CD4-positive, alpha-beta T cell treated with Interleukin-21 for 1 hour (primary cell): ENCODE results near the gene NEDD4L.

Source experiments
- DNase-seq: peaks from one replicate; pipeline ENCODE4 v3.0.0-alpha.2; 2020

The NEDD4L gene

DNA sequence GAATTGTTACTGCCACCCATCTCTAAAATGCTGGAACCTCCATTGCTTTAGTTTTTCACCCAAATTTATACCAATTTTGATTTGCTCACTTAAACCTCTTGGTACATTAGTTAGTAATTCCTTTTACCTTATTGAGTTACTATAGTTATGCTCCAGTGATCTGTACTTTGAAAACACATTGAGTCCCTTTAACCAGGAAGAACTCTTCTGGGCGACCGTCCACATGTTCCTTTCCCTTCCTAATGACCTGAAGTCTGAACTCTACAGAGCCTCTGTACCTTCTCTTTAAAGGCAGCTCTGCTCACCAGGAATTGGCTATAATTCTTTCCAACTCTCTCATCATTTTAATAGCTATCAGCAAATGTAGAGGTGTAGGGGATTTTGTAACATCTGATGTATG, 290.0 kb downstream of the NEDD4L start:
- no peak for DNase-seq

DNA sequence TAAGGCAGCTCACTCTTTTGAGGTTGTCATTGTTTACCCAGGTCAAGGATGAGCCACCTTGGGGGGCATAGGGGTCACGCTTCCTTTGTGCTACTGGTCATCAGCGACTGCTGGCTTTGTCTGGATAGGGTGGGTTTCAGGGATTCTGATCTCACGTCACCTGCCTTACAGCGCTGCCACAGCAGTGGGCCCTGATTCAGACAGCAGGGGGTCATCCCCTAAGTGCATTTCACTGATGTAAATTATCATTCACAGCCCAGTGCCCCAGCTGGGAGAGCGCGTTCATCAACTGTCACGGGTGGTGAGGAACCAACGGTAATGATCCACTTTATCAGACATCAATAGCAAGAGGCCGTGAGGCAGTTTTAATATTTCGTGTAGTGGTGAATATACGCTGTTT, 291.2 kb downstream of the NEDD4L start:
- DNase-seq: no peak

DNA sequence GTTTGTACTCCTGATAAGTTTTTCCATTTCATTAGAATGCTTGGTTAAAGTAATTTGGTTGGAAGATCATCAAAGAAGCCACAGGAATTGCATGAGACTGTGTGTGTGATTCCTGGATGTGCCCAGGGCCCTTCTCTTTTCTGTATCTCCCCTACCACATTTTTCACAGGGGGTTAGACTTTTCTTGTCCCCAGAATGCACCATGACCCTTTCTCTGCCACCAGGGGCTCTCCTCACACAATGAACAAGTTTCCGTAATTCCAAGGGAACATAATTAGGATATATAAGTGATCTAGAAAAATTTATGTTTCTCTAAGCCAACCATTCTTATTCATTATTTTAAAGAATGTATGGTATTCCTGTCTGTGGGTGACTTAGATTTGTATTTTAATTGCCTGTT, 291.8 kb downstream of the NEDD4L start:
- no peak for DNase-seq

DNA sequence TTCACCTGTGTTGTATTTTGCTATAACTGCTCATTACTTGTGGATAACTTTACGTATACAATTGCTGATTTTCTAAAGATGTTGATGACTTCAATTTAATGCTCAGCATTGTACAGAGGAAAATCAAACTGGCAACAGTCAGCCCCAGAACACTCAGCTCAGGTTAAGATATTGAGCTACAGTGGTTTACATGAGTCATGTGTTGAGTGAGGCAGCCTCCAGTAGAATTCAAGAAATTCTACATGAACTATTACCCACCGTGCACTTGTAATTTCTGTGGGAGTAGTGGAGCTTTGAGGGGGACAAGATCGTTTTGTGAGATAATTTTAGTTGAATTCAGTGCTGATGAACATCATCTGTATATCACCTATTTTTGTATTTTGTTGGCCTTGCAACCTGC, 292.6 kb downstream of the NEDD4L start:
- no peak for DNase-seq

DNA sequence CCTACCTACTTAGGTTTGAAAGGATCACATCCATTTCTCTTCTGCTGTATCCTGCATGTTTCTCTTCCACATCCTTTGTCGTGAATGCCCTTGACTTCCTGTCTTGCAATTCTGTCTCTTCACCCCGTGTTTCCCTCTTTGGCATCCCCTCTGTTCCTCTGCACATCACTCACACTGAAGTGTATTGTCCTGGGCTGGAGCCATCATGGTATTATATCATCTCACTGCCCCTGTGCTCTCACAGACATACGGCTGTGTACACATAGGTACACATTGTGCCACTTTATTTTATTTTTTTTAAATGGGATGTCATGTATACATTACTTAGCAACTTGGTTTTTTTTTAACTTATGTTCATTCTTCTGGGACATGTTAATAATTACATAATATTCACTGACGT, 293.3 kb downstream of the NEDD4L start:
- DNase-seq: no peak

DNA sequence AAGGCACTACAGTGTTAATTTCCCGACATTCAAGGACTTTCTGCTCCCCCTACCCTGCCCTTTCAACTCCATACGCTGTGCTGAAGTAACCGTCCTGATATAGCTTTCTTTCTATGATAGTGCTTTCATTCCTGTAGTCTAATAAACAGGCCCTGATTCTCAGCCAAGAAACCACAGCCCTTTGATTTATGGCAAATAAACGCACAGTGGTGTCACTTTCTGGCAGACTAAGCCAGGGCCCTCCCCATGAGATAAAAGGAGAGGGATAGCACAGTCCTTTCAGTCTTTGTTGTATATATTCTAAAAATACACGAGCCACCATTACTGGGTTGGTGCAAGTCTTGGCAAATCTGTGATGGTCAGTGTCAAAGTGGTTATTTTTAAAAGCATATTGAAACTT, 293.7 kb downstream of the NEDD4L start:
- no peak for DNase-seq

DNA sequence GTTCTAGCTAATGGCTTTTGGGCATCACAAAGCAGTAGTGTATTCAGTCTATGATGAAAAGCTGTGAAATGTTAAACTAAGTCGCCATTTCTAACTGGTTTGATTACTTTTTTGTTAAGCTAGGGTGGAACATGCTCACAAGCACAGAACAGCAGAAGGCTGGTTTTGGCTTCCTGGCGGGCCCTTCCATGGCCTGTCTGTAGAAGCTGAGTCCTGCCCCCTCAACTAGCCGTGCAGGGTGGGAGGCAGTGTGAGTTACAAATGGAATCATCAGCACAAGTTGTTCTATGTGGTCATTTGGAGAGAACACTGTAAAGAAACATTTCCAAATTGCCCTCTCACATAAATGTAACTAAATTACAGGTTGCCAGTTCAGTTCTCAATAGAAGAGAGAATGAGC, 294.1 kb downstream of the NEDD4L start:
- no peak for DNase-seq

DNA sequence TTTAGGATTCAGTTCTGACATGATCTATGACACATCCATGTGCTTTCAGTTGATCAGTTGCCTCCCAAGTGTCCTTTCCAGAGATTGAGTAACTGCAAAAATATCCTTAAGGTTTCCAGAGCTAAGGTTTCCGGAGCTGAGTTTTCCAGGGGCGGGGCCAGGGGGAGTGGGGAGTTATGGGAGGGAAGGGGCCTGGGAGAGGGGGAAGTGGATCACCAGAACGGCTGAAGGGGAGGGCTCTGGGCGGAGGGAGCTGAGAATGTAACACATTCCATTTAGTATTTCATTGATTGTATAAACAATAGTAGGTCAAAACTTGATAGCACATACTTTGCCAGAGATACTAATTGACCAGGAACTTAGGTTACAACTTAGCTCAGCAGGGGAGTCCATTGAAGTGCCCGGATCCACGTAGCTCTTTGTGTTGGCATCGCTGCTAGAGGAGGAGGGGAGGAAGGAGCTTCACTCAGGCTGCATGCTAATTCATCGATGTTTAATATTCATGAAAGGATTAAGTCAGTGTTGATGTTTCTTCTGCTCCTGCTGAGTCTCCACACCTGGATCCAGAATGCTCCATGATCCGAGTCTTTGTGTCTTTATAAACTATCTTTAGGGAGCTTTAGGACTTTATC, 295.1 kb downstream of the NEDD4L start:
- no peak for DNase-seq

DNA sequence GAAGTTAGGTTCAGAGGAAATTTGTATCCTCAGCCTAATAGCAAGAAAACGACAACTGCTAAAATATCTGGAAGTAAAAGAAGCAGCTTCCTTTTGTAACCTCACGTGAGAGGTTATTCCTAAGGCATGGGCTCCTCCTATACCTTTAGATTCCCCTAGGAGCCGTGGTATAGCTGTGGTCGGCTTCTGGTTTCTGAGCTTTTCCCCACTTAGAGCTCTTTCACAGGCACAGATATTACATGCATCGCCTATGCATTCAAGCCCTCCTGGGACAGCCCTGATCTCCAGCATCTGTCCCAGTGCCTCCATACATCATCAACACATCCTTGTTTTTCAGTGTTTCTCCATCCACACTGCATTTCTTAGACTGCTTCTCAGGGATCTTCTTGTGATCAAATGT, 295.9 kb downstream of the NEDD4L start:
- DNase-seq: no peak

DNA sequence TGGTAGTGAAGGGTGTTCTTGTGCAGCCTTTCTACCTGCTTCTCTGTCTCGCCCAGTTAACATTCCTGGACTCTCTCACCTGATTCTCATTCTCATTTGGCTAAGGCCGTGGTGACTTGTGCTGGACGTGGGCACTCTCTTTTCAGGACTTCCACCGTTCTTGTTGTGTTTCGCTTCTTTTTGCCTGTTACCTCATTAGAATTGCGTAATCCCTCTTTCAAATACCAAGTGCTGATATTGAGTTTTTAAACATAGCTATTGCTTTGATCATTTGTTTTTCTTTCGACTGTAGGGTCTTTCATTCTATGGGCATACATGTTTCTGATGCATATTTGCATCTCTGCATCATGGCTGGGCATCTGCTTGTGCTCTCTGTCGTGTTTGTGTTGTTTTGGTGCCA, 297.9 kb downstream of the NEDD4L start:
- no peak for DNase-seq

DNA sequence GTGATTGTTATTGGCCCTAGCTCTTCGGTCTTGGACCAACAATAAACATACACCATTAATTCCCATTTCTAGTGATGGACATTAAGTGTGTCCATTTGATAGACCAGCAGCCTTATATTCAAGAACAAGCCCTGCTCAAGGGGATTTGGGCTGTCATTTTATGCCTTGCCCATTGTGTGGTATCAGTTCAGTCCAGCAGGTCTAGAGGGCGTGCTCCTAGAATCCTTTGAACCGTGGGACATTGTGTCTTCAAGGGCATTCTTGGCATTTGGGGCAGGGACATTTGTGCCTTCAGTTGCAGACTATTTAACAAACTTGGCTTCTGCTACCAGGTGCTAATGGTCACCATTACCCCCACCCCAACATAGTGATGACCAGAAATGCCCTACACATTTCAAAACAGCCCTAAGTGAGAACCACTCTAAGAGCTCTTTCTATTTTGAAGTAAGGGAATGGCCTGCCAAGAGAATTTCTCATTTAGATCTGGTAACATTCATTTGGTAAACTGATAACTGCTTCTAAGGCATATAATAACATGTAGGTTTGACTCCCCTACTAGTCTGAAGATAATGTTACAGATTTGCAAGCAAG, 300.1 kb downstream of the NEDD4L start:
- no peak for DNase-seq

DNA sequence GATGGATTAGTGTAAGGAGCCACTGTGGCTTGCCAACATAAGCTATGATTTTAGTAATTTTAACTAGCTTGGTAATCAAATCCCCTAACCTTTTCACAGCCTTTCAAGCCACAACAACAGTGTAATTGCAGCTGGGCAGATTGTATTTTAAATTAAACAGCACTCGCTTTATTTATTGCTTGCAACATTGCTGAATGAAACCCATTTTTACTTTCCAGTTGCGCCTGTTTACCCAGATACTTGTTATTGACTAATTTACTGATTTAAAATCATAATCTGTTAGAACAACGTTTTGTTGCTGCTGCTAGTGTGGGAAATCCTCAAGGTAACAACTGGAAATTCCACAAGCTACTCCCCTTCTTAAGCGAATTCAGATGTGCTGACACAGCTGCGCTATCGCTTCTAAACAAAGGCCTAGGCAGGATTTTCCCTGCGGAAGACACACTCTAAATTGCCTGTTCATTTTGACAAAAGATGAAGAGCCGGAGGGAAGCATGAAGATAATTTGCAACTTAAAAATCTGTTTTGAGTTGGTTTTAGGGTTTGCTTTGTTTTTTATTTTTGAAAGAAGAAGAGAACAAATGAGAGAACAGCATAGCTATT, 300.9 kb downstream of the NEDD4L start:
- DNase-seq: no peak

DNA sequence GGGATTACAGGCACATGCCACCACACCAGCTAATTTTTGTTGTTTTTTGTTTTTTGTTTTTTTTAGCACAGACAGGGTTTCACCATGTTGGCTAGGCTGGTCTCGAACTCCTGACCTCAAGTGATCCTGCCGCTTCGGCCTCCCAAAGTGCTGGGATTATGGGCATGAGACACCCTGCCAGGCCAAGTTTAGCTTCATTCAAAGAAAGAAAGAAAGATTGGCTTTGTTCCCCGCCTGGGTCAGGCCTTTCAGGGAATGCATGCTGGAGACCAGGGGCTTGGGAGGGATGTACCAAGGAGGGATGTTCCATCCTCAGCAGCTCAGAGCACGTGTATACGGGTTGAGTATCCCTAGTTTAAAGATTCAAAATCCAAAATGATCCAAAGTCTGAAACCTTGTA, 301.8 kb downstream of the NEDD4L start:
- no peak for DNase-seq

DNA sequence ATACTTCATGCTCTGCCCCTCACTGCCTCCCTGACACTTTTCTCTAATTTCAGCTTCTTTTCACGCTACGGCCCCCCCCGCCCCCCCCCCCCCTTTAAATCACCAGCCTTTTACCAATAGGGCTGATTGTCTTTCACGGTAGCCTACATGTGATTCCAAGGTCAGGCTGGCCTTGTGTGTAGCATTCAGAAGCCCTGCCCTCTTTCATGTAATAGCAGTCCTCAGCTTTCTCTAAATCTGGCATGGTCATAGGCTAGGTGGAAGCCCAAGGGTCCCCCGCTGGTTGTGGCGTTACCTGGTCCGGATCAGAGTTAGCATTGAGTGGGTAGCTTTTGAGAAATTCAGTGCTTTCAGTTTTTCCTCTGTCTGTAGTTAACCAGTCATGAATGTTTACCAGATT, 303.1 kb downstream of the NEDD4L start:
- no peak for DNase-seq

DNA sequence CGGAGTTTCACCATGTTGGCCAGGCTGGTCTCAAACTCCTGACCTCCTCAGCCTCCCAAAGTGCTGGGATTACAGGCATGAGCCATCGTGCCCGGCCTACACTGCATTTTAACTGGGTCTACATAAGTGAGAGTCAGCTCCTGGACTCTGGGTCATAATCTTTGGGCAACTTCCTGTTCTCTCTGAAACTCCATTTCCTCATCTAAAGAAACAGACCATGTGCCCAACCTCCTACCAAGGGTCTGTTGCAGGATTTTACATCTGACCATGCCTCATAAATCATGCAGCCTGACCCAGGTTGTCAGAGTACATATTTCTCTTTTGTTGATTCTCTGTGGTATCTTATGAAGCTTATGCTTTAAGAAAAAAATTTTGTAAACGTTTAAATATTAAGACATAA, 304.5 kb downstream of the NEDD4L start:
- no peak for DNase-seq

DNA sequence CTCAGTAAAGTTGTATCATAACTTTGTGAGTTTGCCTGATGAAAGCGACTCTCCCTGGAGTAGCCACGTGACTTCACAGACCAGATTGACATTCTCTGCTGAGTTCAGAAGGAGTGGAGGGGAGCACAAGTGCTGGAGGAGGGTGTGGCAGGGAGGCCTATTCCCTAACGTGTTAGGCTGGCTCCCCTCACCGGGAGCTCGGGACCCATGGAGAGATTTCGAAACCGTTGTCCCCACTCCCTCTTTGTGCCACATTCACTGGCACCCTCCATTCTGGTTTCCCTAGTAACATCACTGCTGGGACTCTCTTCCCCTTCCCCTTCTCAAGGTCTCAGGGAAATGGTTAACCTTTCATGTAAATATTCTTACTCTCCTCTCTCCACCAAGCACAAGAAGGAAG, 304.9 kb downstream of the NEDD4L start:
- DNase-seq: no peak

DNA sequence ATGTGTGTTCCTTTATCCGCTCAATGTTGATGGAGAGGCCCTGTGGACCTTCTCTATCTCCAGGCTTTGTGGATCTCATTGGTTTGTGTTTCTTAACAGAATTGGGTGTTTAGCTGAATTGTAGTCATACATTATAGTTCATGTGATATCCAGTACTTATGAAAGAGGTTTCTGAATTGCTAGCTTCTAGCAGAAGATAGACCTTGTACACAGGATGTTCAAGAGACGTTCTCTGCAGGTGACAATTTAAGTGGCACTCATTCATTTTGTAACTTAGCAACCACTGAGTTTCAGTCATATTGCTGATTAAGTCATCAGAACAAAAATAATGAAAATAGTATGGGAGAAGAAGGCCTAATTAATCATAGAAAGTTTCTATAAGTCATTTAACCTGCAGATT, 305.6 kb downstream of the NEDD4L start:
- no peak for DNase-seq

DNA sequence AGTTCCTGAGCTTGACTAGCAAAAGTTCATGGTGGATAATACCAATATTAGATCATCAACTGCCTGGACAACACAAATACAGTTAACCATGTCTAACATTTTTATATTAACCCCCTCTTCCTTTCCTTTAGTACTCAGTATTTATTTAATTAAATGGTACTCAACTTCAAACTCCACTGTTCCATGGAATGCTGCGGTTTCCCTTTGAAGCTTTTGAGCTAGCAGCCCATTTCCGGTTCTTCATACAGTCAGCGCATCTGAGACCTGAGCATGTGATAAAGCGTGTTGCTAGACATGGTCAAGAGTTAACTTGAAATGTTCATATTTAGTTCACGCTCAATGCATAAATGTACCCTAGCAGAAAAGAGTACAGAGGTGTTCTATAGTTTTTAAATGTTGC, 306.5 kb downstream of the NEDD4L start:
- DNase-seq: no peak

DNA sequence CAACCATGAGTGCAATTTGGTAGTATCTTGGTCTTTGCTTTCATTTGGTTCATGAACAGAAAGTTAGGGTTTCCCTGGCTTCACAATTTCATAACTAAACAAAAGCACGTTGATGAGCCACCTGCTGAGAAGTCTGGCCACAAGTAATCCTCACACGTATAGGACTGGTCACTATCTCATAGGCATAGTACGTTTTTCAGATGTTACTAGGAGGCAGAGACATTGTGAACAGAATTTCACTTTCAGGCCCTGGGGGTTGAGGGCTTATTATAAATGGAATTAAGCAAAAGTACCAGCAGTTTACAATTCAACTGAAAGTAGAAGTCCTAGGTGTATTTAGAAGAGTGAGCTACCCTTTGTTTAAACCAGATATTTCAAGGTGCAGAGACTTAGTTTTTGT, 307.8 kb downstream of the NEDD4L start:
- no peak for DNase-seq

DNA sequence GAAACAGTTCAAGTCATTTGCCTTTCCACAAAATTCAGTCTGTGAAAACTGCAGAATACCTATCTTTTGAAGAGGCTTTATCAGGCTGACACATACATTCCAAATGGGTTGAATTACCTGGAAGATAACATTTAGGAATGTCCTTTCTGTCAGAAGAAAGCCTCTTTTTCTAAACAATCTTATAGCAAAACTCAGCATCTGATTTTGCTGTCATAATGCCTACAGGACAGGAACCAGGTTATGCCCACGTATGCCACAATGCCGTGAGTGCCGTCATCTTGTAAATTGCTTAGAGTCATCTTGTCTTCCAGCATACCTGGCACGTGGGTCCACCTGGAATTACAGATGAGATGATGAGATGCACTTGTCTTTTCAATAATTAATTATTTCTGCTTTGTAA, 309.6 kb downstream of the NEDD4L start:
- DNase-seq: no peak

DNA sequence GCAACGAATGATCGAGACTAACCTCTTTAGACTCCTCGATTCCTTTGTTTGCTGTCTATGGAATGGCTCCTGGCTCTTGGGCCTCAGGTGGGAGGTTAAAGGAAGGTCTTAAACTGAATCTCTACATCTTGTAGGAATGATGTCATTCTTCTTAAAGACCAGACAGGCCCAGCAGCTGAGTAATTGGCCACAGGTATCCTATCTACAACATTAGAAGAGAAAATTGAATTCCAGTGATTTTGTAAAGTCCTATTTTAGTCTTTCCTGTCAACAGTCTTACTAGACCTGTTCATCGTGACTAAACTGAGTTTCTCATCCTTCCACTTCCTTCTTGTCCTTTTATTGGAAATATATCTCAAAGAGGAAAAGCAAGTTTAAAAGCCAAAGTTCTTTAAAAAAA, 310.0 kb downstream of the NEDD4L start:
- no peak for DNase-seq

DNA sequence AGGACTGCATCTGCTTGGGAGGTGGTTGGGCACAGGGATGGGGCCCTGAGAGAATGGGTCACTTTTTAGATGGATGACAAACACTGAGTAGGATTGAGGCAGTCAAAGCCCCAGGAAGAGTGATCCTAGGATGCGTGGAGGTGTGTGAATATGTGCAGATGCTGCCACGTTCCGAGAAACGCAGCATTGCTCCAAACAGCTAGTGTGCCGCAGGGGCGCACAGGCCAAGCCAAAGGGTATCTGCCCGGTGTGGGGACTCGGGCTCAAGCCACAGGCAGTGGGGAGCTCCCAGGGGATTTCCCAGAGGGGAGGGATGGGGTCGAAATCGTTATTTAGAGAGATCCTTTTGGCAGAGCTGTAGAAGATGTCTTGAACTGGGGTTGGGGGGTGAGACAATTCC, 310.8 kb downstream of the NEDD4L start:
- DNase-seq: no peak

DNA sequence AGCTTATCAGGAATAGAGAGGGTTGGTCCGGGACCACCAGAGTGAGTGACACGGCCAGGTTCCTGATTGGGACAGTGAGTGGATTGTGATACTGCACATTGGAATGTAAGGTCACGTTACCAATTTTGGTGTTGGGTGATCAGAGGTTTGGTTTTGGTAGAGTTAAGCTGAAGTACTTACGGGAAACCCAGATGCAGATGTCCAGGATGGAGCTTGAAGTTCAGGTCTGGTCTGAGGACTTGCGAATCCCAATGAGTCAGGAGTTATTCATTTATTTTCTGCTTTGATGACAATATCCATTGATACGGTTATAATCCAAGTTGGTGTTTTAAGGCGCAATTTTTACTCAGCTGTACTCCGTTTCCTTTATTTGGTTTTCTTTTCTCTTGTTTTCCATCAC, 311.2 kb downstream of the NEDD4L start:
- DNase-seq: no peak

DNA sequence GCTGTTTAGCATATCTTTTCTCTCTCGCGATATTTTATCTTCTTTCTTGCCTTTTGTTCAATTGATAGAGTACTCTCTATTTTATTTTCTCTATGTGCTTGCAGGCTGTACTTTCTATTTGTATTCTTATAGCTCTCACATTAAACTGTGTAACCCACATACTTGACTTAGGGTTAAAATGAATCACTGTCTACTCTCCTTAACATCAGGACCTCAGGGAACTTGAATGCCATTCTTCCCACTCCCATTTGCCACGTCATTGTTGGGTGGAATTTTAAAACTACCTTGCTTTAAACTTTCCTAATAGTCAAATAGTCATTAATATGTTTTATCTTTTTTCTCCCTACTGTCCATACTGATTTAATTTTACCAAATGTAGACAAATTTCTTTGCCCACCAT, 315.2 kb downstream of the NEDD4L start:
- no peak for DNase-seq

DNA sequence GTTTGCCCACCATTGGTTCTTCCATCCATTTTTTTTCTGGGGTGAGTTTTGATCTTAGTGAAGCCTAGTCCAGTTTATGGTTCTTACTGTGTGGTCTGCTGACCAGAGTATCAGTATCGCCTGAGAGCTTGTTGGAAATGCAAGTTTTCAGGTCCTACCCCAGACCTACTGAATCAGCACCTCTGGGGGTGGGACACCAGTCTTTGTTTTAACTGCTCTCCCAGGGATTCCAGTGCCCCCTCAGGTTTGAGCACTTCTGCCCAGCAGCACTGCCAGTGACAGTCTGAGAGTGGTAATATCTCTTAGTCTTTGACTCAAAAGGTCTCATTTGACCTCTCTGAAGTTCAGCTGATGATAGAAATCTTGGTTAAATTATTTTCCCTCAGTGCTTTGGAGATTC, 315.6 kb downstream of the NEDD4L start:
- DNase-seq: no peak
